Neuronal stem cell (in vitro differentiated cells): Measurements from ENCODE around the gene KIF1A.

Experiments used
- DNase-seq: peaks from one replicate; pipeline ENCODE4 v3.0.0-alpha.2; 2013; ENCODE audit warnings: low spot score
- H2AFZ ChIP-seq: one replicate; pipeline ENCODE4 v1.6.1; 2013; ENCODE audit warnings: mild to moderate bottlenecking, low read length, inconsistent platforms
- H2AK5ac ChIP-seq: 2 replicates; pipeline ENCODE4 v1.6.1; 2013; ENCODE audit warnings: low read depth, mild to moderate bottlenecking, inconsistent platforms, low read length, moderate library complexity, mixed read lengths
- H2BK120ac ChIP-seq: 2 replicates; pipeline ENCODE4 v1.6.1; 2013; ENCODE audit warnings: low read depth, mild to moderate bottlenecking, inconsistent platforms, low read length, moderate library complexity, mixed read lengths
- H2BK12ac ChIP-seq: one replicate; pipeline ENCODE4 v1.6.1; 2013; ENCODE audit warnings: low read length, inconsistent platforms
- H2BK15ac ChIP-seq: 2 replicates; pipeline ENCODE4 v1.6.1; 2013; ENCODE audit warnings: mild to moderate bottlenecking, low read length, inconsistent platforms, mixed read lengths
- H2BK5ac ChIP-seq: one replicate; pipeline ENCODE4 v1.6.1; 2013; ENCODE audit warnings: inconsistent platforms, mild to moderate bottlenecking, low read length, moderate library complexity
- H3K14ac ChIP-seq: one replicate; pipeline ENCODE4 v1.6.1; 2013; ENCODE audit warnings: low read length, inconsistent platforms
- H3K18ac ChIP-seq: 2 replicates; pipeline ENCODE4 v1.6.1; 2013; ENCODE audit warnings: low read length, inconsistent platforms
- H3K23ac ChIP-seq: 2 replicates; pipeline ENCODE4 v1.6.1; 2013; ENCODE audit warnings: low read depth, mild to moderate bottlenecking, mixed read lengths, low read length, inconsistent platforms; ENCODE audit not compliant: poor library complexity
- H3K27ac ChIP-seq: replicated peaks from 3 replicates; pipeline ENCODE4 v1.5.1; 2013; ENCODE audit warnings: low read length, inconsistent platforms
- H3K27me3 ChIP-seq, 3 experiments: 2 replicates each; pipeline ENCODE4 v1.6.1; 2013; ENCODE audit warnings: low read length in 3 of 3, mild to moderate bottlenecking in 2 of 3, inconsistent platforms in 1 of 3, low read depth in 1 of 3, mixed read lengths in 1 of 3, moderate library complexity in 1 of 3; ENCODE audit not compliant: control insufficient read depth in 3 of 3, insufficient read depth in 3 of 3
- H3K36me3 ChIP-seq, 2 donors: replicated peaks in 1 of 2; 2 replicates each; pipeline ENCODE4 v1.6.1; 2013; ENCODE audit warnings: low read length in 2 of 2; ENCODE audit not compliant: control insufficient read depth in 2 of 2, insufficient read depth in 2 of 2
- H3K4ac ChIP-seq: 2 replicates; pipeline ENCODE4 v1.6.1; 2013; ENCODE audit warnings: inconsistent platforms, mild to moderate bottlenecking, low read length, moderate library complexity
- H3K4me1 ChIP-seq, 2 donors: 1 replicate in 1 of 2; 2 replicates in 1 of 2; pipeline ENCODE4 v1.6.1; 2013; ENCODE audit warnings: low read length in 2 of 2, low read depth in 1 of 2; ENCODE audit not compliant: control insufficient read depth in 2 of 2, insufficient read depth in 1 of 2
- H3K4me2 ChIP-seq: one replicate; pipeline ENCODE4 v1.6.1; 2013; ENCODE audit warnings: mild to moderate bottlenecking, low read length, inconsistent platforms; ENCODE audit not compliant: insufficient read depth, poor library complexity, severe bottlenecking
- H3K4me3 ChIP-seq, 2 donors: 2 replicates each; pipeline ENCODE4 v1.5.1; 2013; ENCODE audit warnings: low read length in 2 of 2, mild to moderate bottlenecking in 2 of 2, inconsistent platforms in 1 of 2, moderate library complexity in 1 of 2
- H3K79me1 ChIP-seq: one replicate; pipeline ENCODE4 v1.6.1; 2013; ENCODE audit warnings: low read depth, mild to moderate bottlenecking, inconsistent platforms, low read length, moderate library complexity
- H3K9ac ChIP-seq: one replicate; pipeline ENCODE4 v1.6.1; 2013; ENCODE audit warnings: mild to moderate bottlenecking, low read depth, low read length, inconsistent platforms; ENCODE audit not compliant: poor library complexity
- H3K9me3 ChIP-seq, 2 donors: replicated peaks in 1 of 2; 2 replicates each; pipeline versions ENCODE3 to v1.6.1; 2013; ENCODE audit warnings: low read length in 2 of 2, mild to moderate bottlenecking in 2 of 2, inconsistent platforms in 1 of 2, low read depth in 1 of 2, mixed read lengths in 1 of 2, moderate library complexity in 1 of 2; ENCODE audit not compliant: control insufficient read depth in 2 of 2, insufficient read depth in 1 of 2
- H4K8ac ChIP-seq: one replicate; pipeline ENCODE4 v1.6.1; 2013; ENCODE audit warnings: low read depth, mild to moderate bottlenecking, inconsistent platforms, low read length, moderate library complexity
- H4K91ac ChIP-seq: one replicate; pipeline ENCODE4 v1.6.1; 2013; ENCODE audit warnings: low read length, low read depth, mild to moderate bottlenecking, inconsistent platforms; ENCODE audit not compliant: poor library complexity
- WGBS, 2 donors: extraction: QIAGEN DNeasy Blood & Tissue Kit; methylation state at CpG; one replicate each; pipeline ENCODE4 v1.1.7; 2013; ENCODE audit warnings: missing lambda C conversion rate in 2 of 2, mixed read lengths in 1 of 2; ENCODE audit not compliant: insufficient read length in 2 of 2, insufficient replicate concordance in 1 of 2; ENCODE audit errors: extremely low coverage in 2 of 2; 5-methylcytosine and 5-hydroxymethylcytosine counted together

The KIF1A gene

DNA sequence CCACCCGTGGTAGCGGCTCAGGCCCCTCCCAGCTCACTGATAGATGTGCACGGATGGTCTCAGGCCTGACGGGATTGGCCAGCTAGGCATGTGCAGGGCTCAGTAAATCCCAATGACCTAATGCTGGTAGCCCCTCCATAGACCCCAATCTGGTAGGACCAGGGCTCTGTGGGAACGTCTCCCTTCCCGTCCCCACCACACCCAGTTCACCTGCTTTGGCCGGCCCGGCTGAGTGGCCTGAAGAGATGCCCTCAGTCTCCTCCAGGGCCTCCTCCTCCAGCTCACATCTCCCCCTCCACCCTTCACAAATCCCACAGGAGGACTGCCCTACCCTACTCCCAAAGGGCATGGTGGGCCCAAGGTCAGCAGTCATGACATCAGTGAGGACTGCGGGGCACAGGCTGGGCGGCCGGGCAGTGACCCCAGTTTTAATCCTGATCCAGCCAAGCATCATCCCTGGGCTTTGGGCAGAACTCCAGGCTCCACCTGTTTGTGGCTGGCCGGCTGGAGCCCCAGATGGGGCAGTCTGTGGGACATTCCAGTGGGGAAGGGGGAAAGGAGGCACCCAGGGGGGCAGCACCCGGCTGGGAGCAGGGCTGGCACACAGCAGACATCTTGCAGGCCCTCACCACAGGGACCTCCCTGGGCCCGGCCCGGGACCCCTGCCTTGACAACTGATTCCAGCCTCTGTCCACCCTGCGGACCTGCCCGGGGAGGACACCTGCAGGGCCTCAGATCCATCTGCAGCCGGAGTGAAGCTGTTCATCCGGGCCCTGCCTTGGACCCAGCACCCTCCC is 2.3 kb downstream of the KIF1A start:
- peaks cover 3 to 11% of the 10 kb centered on the region in 2 donors for H3K36me3 ChIP-seq
- H3K4me1 ChIP-seq, result peaks cover 8% of the 10 kb centered on the region in 2 donors
- no peak overlapping the region for H3K9ac ChIP-seq
- H3K4me3 ChIP-seq, result peak overlapping the region in 1 of 2 donors; percentile 95
- H4K91ac ChIP-seq, result no peak overlapping the region
- peaks cover 16 to 25% of the 10 kb centered on the region in 2 donors for H3K9me3 ChIP-seq
- no peak overlapping the region for H3K27ac ChIP-seq
- no peak overlapping the region for H2BK5ac ChIP-seq
- H3K4me2 ChIP-seq, result peak overlapping the region; percentile 94
- no peak overlapping the region for H3K23ac ChIP-seq
- peak overlapping the region; percentile 79 for H3K18ac ChIP-seq
- H2BK120ac ChIP-seq, result peak overlapping the region; percentile 14
- no peak overlapping the region for H3K14ac ChIP-seq
- H2AK5ac ChIP-seq, result peak overlapping the region; percentile 91
- no peak overlapping the region for H2AFZ ChIP-seq
- peaks cover 0 to 7% (median 3%) of the 10 kb centered on the region in 3 experiments for H3K27me3 ChIP-seq
- no peak overlapping the region for H2BK15ac ChIP-seq
- peaks cover 37% of the 10 kb centered on the region for H3K79me1 ChIP-seq
- no CpG with 5 or more reads among the region's 19 CpGs for WGBS, 2 donors
- no peak for DNase-seq
- H3K4ac ChIP-seq, result no peak overlapping the region
- no peak overlapping the region for H4K8ac ChIP-seq
- no peak overlapping the region for H2BK12ac ChIP-seq

DNA sequence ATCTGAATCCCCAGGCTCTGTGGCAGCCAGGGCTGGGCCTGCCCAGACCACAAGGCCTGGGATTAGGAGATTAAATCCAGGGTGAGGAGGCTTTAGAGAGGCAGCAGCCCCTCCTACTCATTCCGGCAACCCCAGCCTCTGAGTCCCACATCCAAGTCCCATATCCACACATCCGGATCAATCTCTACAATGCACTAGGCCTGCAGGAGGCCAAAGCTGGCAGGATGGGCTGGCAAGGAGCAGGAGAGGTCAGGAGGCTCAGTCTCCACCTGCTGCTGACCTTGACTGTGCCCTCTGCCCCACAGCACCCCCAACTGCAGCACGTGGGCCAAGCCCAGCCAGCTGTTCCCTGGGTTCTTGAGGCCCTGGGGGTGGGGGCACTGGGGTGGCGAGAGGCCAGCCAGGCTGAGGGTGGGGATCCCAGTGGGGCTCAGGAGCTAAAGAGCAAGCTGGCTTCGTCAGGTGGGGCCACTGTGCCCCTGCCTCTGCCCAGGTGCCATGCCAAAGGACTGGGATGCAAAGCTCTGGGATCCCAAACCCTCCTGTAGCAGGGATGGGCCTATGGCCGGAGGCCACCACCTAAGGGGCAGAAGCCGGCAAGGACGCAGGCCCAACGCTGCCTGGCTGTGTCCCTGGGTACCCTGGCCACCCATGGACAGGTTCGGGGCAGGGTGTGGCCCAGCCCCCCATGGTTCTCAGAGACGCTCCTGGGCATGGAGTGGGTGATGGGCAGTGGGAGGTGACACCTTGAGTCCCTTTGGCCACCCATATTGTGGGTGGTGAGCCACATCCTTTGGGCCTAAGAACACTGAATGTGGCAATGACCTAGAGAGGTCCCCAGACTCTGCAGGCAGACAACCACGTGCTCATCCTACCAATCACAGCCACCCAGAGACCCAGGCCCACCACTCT is 3.2 kb downstream of the KIF1A start:
- Histone ChIP-seq H2AFZ (no peak overlapping the region), H4K8ac (peak overlapping the region; percentile 72), H3K4me3 (no peak overlapping the region), H3K4ac (no peak overlapping the region), H3K36me3 (peaks cover 10 to 17% of the 10 kb centered on the region in 2 donors), H2BK15ac (no peak overlapping the region), H3K27ac (no peak overlapping the region), H2BK12ac (no peak overlapping the region), H3K18ac (no peak overlapping the region), H3K9ac (peak overlapping the region; percentile 68), H3K23ac (no peak overlapping the region), H3K27me3 (peaks cover 0 to 6% (median 0%) of the 10 kb centered on the region in 3 experiments), H2BK120ac (no peak overlapping the region), H3K79me1 (peaks cover 43% of the 10 kb centered on the region), H2AK5ac (peak overlapping the region; percentile 27), H2BK5ac (no peak overlapping the region), H3K14ac (peak overlapping the region; percentile 63), H3K4me2 (no peak overlapping the region), H3K9me3 (peaks cover 23 to 32% of the 10 kb centered on the region in 2 donors), H4K91ac (no peak overlapping the region), H3K4me1 (peaks cover 8% of the 10 kb centered on the region in 2 donors)
- no CpG with 5 or more reads among the region's 12 CpGs for WGBS, 2 donors
- DNase-seq, result no peak

DNA sequence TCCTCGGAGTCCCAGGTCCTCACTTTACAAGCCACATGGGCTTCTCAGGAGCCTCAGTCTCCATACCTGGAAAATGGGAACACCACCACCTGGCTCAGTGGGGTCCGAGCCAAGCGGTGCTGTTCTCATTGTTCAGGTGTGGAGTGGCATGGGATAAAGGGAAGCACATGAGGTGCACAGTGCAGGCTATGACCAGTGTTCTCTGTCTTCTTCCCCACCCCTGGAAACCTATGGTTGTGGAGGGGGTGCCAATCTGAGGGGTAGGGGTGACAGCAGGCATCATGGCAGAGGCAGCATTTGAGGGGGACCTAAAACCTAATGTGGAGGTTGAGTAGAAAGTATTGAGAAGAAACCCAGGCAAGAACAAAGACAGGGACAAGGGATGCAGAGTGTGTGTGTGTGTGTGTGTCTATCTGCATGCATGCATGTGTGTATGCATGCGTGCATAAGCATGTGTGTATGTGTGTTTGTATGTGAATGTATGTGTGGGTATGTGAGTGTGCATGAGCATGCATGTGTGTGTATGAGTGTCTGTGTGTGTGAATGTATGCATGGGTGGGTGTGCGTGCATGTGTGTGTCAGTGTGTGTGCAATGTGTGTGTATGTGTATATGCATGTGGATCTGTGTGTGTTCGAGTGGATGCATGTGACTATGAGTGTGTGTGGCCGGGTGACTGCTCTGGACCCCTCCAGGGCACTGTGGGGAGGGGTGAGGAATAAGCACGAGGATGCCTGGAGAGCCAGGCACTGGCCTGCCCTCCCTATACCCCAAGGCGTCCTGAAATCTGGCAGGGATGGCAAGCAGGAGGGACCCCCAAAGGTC is 4.0 kb downstream of the KIF1A start:
- H2AFZ ChIP-seq, result no peak overlapping the region
- peak overlapping the region; percentile 73 for H3K9ac ChIP-seq
- no peak overlapping the region for H3K4ac ChIP-seq
- no peak for DNase-seq
- H2BK15ac ChIP-seq, result no peak overlapping the region
- no peak overlapping the region for H2BK12ac ChIP-seq
- H3K9me3 ChIP-seq, result peaks cover 23 to 32% of the 10 kb centered on the region in 2 donors
- no peak overlapping the region for H3K18ac ChIP-seq
- no peak overlapping the region for H2AK5ac ChIP-seq
- WGBS, 2 donors, result no CpG with 5 or more reads among the region's 9 CpGs
- no peak overlapping the region for H2BK5ac ChIP-seq
- H3K36me3 ChIP-seq, result peaks cover 10 to 18% of the 10 kb centered on the region in 2 donors
- H3K23ac ChIP-seq, result peak overlapping the region; percentile 9
- H3K27ac ChIP-seq, result no peak overlapping the region
- H4K91ac ChIP-seq, result no peak overlapping the region
- peaks cover 48% of the 10 kb centered on the region for H3K79me1 ChIP-seq
- no peak overlapping the region for H2BK120ac ChIP-seq
- H4K8ac ChIP-seq, result peak overlapping the region; percentile 54
- H3K14ac ChIP-seq, result peak overlapping the region; percentile 63
- peaks cover 0 to 3% (median 0%) of the 10 kb centered on the region in 3 experiments for H3K27me3 ChIP-seq
- no peak overlapping the region for H3K4me2 ChIP-seq
- H3K4me1 ChIP-seq, result peaks cover 4 to 6% of the 10 kb centered on the region in 2 donors
- H3K4me3 ChIP-seq, result peak overlapping the region in 1 of 2 donors; percentile 9
